WTC11 (cell line): ENCODE data around the gene TMEM238L. TPM values are rescaled to one million over a fixed set of nuclear protein-coding genes. Genes with fewer than 3 reads are reported as not detected.

Source experiments
- ATAC-seq: fragments of 200-7000 bp; cut with Tn5 transposase; 2 replicates; pipeline ENCODE4 v1.10.0; 2021; ENCODE audit warnings: mild to moderate bottlenecking, moderate library complexity
- CTCF ChIA-PET: fragments of 300-600 bp; sonication (Branson Sonifier 250); formaldehyde crosslinking; loops from one replicate; lab custom pipeline; 2021; ENCODE audit warnings: antibody characterized with exemption; lab: Charles Lee
- POLR2A ChIA-PET: fragments of 350-600 bp; sonication (Branson Sonifier 250); formaldehyde crosslinking; loops from one replicate; lab custom pipeline; 2021; ENCODE audit warnings: antibody characterized with exemption; lab: Charles Lee
- DNase-seq: peaks from one replicate; pipeline ENCODE4 v3.0.0; 2021; ENCODE audit warnings: low spot score
- H3K27ac Mint-ChIP-seq: 2 replicates; pipeline ENCODE4 v1.8.0; 2021; ENCODE audit warnings: mixed read lengths
- H3K27me3 Mint-ChIP-seq: 2 replicates; pipeline ENCODE4 v1.8.0; 2021; ENCODE audit warnings: low read depth, mild to moderate bottlenecking, moderate library complexity, mixed read lengths
- H3K36me3 Mint-ChIP-seq: 2 replicates; pipeline ENCODE4 v1.8.0; 2021; ENCODE audit warnings: mixed read lengths
- H3K4me1 Mint-ChIP-seq: 2 replicates; pipeline ENCODE4 v1.8.0; 2022; ENCODE audit warnings: mixed read lengths
- H3K4me3 Mint-ChIP-seq: 2 replicates; pipeline ENCODE4 v1.8.0; 2021; ENCODE audit warnings: mild to moderate bottlenecking, moderate library complexity, mixed read lengths
- H3K9me3 Mint-ChIP-seq: 2 replicates; pipeline ENCODE4 v1.8.0; 2021; ENCODE audit warnings: mixed read lengths
- AFF4 ChIP-seq: sonication (generic); formaldehyde crosslinking; IDR thresholded peaks from 2 replicates; pipeline ENCODE4 v1.8.1; 2023; ENCODE audit warnings: mild to moderate bottlenecking, missing genetic modification reagents, borderline replicate concordance
- ATF1 ChIP-seq: sonication (generic); formaldehyde crosslinking; IDR thresholded peaks from 2 replicates; pipeline ENCODE4 v1.8.1; 2023; ENCODE audit warnings: mild to moderate bottlenecking, moderate library complexity, missing genetic modification reagents
- ATF6 ChIP-seq: sonication (generic); formaldehyde crosslinking; IDR thresholded peaks from 2 replicates; pipeline ENCODE4 v1.8.1; 2023; ENCODE audit warnings: mild to moderate bottlenecking, missing genetic modification reagents
- CTCF ChIP-seq: fragments of 200-600 bp; IDR thresholded peaks from 2 replicates; pipeline ENCODE4 v1.8.0; 2022; ENCODE audit warnings: antibody characterized with exemption
- ETV6 ChIP-seq: sonication (generic); formaldehyde crosslinking; IDR thresholded peaks from 2 replicates; pipeline ENCODE4 v1.8.1; 2022; ENCODE audit warnings: mild to moderate bottlenecking, missing genetic modification reagents
- FOXJ3 ChIP-seq: sonication (generic); formaldehyde crosslinking; IDR thresholded peaks from 2 replicates; pipeline ENCODE4 v1.9.0; 2021; ENCODE audit warnings: missing genetic modification reagents, mild to moderate bottlenecking, borderline replicate concordance
- FOXP1 ChIP-seq: sonication (generic); formaldehyde crosslinking; IDR thresholded peaks from 2 replicates; pipeline ENCODE4 v1.8.0; 2022; ENCODE audit warnings: missing genetic modification reagents, mild to moderate bottlenecking, moderate library complexity, borderline replicate concordance
- FOXP4 ChIP-seq: sonication (generic); formaldehyde crosslinking; IDR thresholded peaks from 2 replicates; pipeline ENCODE4 v1.8.0; 2022; ENCODE audit warnings: mild to moderate bottlenecking, missing genetic modification reagents
- GABPB1 ChIP-seq: sonication (generic); formaldehyde crosslinking; IDR thresholded peaks from 2 replicates; pipeline ENCODE4 v1.8.1; 2023; ENCODE audit warnings: mild to moderate bottlenecking, missing genetic modification reagents
- IRF2 ChIP-seq: sonication (generic); formaldehyde crosslinking; IDR thresholded peaks from 2 replicates; pipeline ENCODE4 v1.8.0; 2022; ENCODE audit warnings: low read depth, missing genetic modification reagents, borderline replicate concordance
- MAX ChIP-seq: sonication (generic); formaldehyde crosslinking; IDR thresholded peaks from 2 replicates; pipeline ENCODE4 v1.8.0; 2022; ENCODE audit warnings: mild to moderate bottlenecking, missing genetic modification reagents
- NFE2L1 ChIP-seq: sonication (generic); formaldehyde crosslinking; IDR thresholded peaks from 2 replicates; pipeline ENCODE4 v1.8.1; 2023; ENCODE audit warnings: missing genetic modification reagents
- PREB ChIP-seq: sonication (generic); formaldehyde crosslinking; IDR thresholded peaks from 2 replicates; pipeline ENCODE4 v1.8.1; 2022; ENCODE audit warnings: mild to moderate bottlenecking, missing genetic modification reagents, moderate library complexity, borderline replicate concordance
- SP1 ChIP-seq: sonication (generic); formaldehyde crosslinking; conservative IDR thresholded peaks from 2 replicates; pipeline ENCODE4 v1.8.1; 2022; ENCODE audit warnings: missing genetic modification reagents
- ZBTB21 ChIP-seq: sonication (generic); formaldehyde crosslinking; IDR thresholded peaks from 2 replicates; pipeline ENCODE4 v1.8.1; 2023; ENCODE audit warnings: mild to moderate bottlenecking, missing genetic modification reagents, borderline replicate concordance
- ZNF512 ChIP-seq: sonication (generic); formaldehyde crosslinking; IDR thresholded peaks from 2 replicates; pipeline ENCODE4 v1.8.1; 2022; ENCODE audit warnings: missing genetic modification reagents, borderline replicate concordance
- ZSCAN18 ChIP-seq: fragments of 250-450 bp; sonication (Bioruptor Pico); IDR thresholded peaks from 2 replicates; pipeline ENCODE4 v2.1.2; 2022; ENCODE audit warnings: mild to moderate bottlenecking, moderate library complexity
- total RNA-seq: library from RNA; stranded (reverse); gene quantifications from 3 replicates; pipeline ENCODE4 v1.2.3, GENCODE V29; 2021

The TMEM238L gene
- total RNA-seq, 1 experiment from 2014 or later, result not detected

- ChIA-PET CTCF (interaction anchor here (0.7 to 1.0 kb wide), 2 partner anchors 9 to 27 kb away, joined by 3 read pairs; no protein-coding TSS in a partner anchor), POLR2A (interaction anchor here (0.6 kb wide), 1 partner anchor 65 kb away, joined by 3 read pairs; no protein-coding TSS in a partner anchor)
- peaks cover 15% of the 10 kb centered on the region for H3K4me1 Mint-ChIP-seq
Measured at GRCh38 chr17:10745231-10745630, 58.7 kb downstream of the TMEM238L start.

More at GRCh38 chr17:10745231-10745630, 58.7 kb downstream of the TMEM238L start:
- ATAC-seq (no peak), DNase-seq (no peak)
- Mint-ChIP-seq H3K36me3 (no peaks in the 10 kb centered on the region), H3K4me3 (no peak overlapping the region), H3K9me3 (no peaks in the 10 kb centered on the region), H3K27me3 (no peaks in the 10 kb centered on the region), H3K27ac (no peak overlapping the region)
- TF ChIP-seq IRF2 (CRISPR knock-in tag), result no peak
- no peak for TF ChIP-seq FOXJ3 (CRISPR knock-in tag)
- TF ChIP-seq MAX (CRISPR knock-in tag), result no peak
- TF ChIP-seq ZBTB21, result no peak
- no peak for TF ChIP-seq ETV6 (CRISPR knock-in tag)
- TF ChIP-seq ZSCAN18 (CRISPR knock-in tag), result no peak
- no peak for TF ChIP-seq SP1 (CRISPR knock-in tag)
- no peak for TF ChIP-seq NFE2L1 (CRISPR knock-in tag)
- no peak for TF ChIP-seq GABPB1 (CRISPR knock-in tag)
- TF ChIP-seq ZNF512, result no peak
- no peak for TF ChIP-seq AFF4 (CRISPR knock-in tag)
- no peak for TF ChIP-seq FOXP4 (CRISPR knock-in tag)
- no peak for TF ChIP-seq ATF1 (CRISPR knock-in tag)
- TF ChIP-seq CTCF, result no peak
- TF ChIP-seq FOXP1 (CRISPR knock-in tag), result no peak
- no peak for TF ChIP-seq ATF6 (CRISPR knock-in tag)
- no peak for TF ChIP-seq PREB (CRISPR knock-in tag)
